Hematopoietic multipotent progenitor cell treated with erythropoietin and hydrocortisone succinate and interleukin-3 and kit ligand, for 15 days (in vitro differentiated cells): ENCODE measurements around the gene SMG1.
A peak's percentile ranks its signal among the peaks of the same experiment; 100 is the strongest.
"Not testable (repeated sequence)": the region's sequence is repeated elsewhere in the genome, so short reads cannot be mapped to it uniquely, and the experiment has no call there.

Experiments used
- DNase-seq: peaks from one replicate; pipeline ENCODE4 v3.0.0-alpha.2; 2015; ENCODE audit warnings: low spot score

SMG1 gene

GRCh38 chr16:18933501-18933900 is 7.3 kb upstream of the SMG1 start:
- DNase-seq = no peak

GRCh38 chr16:18932243-18932987 is 6.2 kb upstream of the SMG1 start:
- no peak for DNase-seq

- no peak for DNase-seq
Measured at GRCh38 chr16:18931756-18932155, 5.5 kb upstream of the SMG1 start.

GRCh38 chr16:18930095-18930494 is 3.9 kb upstream of the SMG1 start:
- not testable (repeated sequence) for DNase-seq

GRCh38 chr16:18928073-18928472 is 1.9 kb upstream of the SMG1 start:
- not testable (repeated sequence) for DNase-seq

GRCh38 chr16:18925215-18925985 is 808 bp downstream of the SMG1 start:
- DNase-seq = peak; percentile 48

GRCh38 chr16:18923935-18924334 is 2.3 kb downstream of the SMG1 start:
- not testable (repeated sequence) for DNase-seq

- DNase-seq = not testable (repeated sequence)
Measured at GRCh38 chr16:18923124-18923523, 3.1 kb downstream of the SMG1 start.

- not testable (repeated sequence) for DNase-seq
Measured at GRCh38 chr16:18909585-18909984, 16.6 kb downstream of the SMG1 start.

GRCh38 chr16:18908716-18909115 is 17.5 kb downstream of the SMG1 start:
- not testable (repeated sequence) for DNase-seq

- DNase-seq = not testable (repeated sequence)
Measured at GRCh38 chr16:18902778-18903177, 23.4 kb downstream of the SMG1 start.

GRCh38 chr16:18902044-18902443 is 24.2 kb downstream of the SMG1 start:
- DNase-seq = not testable (repeated sequence)

GRCh38 chr16:18901194-18901593 is 25.0 kb downstream of the SMG1 start:
- DNase-seq = not testable (repeated sequence)

- not testable (repeated sequence) for DNase-seq
Measured at GRCh38 chr16:18884456-18884855, 41.8 kb downstream of the SMG1 start.

GRCh38 chr16:18877734-18878133 is 48.5 kb downstream of the SMG1 start:
- DNase-seq = not testable (repeated sequence)

GRCh38 chr16:18877259-18877658 is 48.9 kb downstream of the SMG1 start:
- DNase-seq = not testable (repeated sequence)

GRCh38 chr16:18876301-18876700 is 49.9 kb downstream of the SMG1 start:
- DNase-seq = not testable (repeated sequence)

GRCh38 chr16:18869043-18869771 is 57.0 kb downstream of the SMG1 start:
- DNase-seq = not testable (repeated sequence)

- not testable (repeated sequence) for DNase-seq
Measured at GRCh38 chr16:18866277-18866823, 59.9 kb downstream of the SMG1 start.

GRCh38 chr16:18862891-18863290 is 63.3 kb downstream of the SMG1 start:
- not testable (repeated sequence) for DNase-seq

GRCh38 chr16:18855196-18855595 is 71.0 kb downstream of the SMG1 start:
- DNase-seq = no peak

- DNase-seq = no peak
Measured at GRCh38 chr16:18853694-18854093, 72.5 kb downstream of the SMG1 start.
